ENCODE data around the gene CHST12.

The CHST12 gene

DNA sequence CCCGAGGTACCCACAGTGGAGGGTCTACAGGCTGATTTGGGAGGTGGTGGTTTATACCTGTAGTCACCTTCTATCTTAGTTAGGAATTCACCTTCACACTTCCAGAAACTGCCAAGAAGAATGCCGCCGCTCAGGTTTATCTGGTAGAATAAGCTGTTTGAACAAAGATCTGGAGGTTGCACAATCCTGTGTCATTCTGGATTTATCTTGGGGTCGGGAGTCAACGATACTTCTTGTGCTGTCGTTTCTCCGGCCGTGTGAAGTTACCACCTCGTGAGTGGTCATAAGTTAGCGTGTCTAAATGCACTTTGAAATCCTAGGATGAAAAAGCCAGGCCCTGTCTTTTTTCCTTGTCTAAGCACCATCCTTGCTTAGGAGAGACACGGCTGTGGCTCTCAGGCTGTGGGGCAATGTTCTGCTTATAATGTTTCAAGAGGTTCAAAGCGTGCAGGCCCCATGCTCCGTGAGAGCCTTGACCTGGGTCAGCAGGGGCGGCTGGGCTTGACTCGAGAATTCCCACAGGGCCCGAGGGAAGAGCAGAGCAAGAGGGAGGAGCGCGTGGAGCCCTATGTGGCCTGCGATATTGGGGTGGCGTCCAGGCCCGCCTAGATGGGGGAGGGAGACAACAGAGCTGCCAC, 37.3 kb downstream of the CHST12 start:
- H3K9ac ChIP-seq: no peak overlapping the region; a peak in 1 of 22 replicates
- H3K27ac ChIP-seq: no peak overlapping the region
- peaks cover 0 to 69% (median 40%) of the 10 kb centered on the region in 11 experiments; a peak in 19 of 22 replicates for H4K20me1 ChIP-seq
- no peaks in the 10 kb centered on the region for H3K27me3 ChIP-seq
- H3K4me1 ChIP-seq: peaks cover 13 to 52% (median 41%) of the 10 kb centered on the region in 10 experiments
- H3K9me3 ChIP-seq (replicated peaks in 1 of 11): no peaks in the 10 kb centered on the region
- peaks cover 14 to 54% (median 24%) of the 10 kb centered on the region in 11 experiments for H3K36me3 ChIP-seq
- H3K4me2 ChIP-seq: peak overlapping the region in 10 of 11 experiments; percentile 19 to 54 (median 33); a peak in 15 of 22 replicates
- H3K4me3 ChIP-seq: no peak overlapping the region
- TF ChIP-seq Cebpa-rat (IDR thresholded peaks at IDR 0.05): peak in 2 of 11 experiments; percentile 17 to 40; a peak in 1 of 22 replicates

GRCh38 chr7:2441430-2442058, 38.1 kb downstream of the CHST12 start:
- H3K9ac ChIP-seq: no peak overlapping the region
- no peak for TF ChIP-seq Cebpa-rat (IDR thresholded peaks at IDR 0.05)
- H3K4me2 ChIP-seq: peak overlapping the region in 9 of 11 experiments; percentile 19 to 54 (median 38); a peak in 13 of 22 replicates
- H4K20me1 ChIP-seq: peaks cover 0 to 69% (median 32%) of the 10 kb centered on the region in 11 experiments; a peak in 19 of 22 replicates
- no peak overlapping the region for H3K4me3 ChIP-seq
- no peaks in the 10 kb centered on the region for H3K9me3 ChIP-seq (replicated peaks in 1 of 11)
- H3K4me1 ChIP-seq: peaks cover 13 to 59% (median 49%) of the 10 kb centered on the region in 10 experiments
- H3K36me3 ChIP-seq: peaks cover 6 to 54% (median 17%) of the 10 kb centered on the region in 11 experiments; a peak in 19 of 22 replicates
- H3K27me3 ChIP-seq: no peaks in the 10 kb centered on the region
- no peak overlapping the region for H3K27ac ChIP-seq

DNA sequence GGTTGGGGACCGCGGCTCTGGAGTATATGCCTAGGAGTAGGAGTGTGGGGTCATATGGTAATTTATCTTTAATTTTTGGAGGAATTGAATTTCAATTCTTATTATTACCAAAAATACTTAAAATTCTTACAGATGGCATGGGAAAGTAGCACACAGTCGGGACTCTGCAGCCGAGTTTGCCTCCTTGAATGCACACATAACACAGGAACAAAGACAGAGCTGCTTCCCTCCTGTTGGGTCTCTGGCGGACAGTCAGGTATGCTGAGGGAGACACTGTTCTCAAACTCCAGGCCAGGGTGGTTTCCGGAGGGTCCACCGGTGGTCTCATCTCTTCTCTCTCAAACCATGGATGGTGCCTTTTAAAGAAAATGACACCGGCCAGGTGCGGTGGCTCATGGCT, 40.1 kb downstream of the CHST12 start:
- no peak for TF ChIP-seq Cebpa-rat (IDR thresholded peaks at IDR 0.05)
- Histone ChIP-seq H3K9ac (no peak overlapping the region), H3K27ac (no peak overlapping the region), H3K9me3 (replicated peaks in 1 of 11) (no peaks in the 10 kb centered on the region), H3K4me3 (no peak overlapping the region), H3K36me3 (peaks cover 0 to 46% (median 14%) of the 10 kb centered on the region in 11 experiments; a peak in 12 of 22 replicates), H3K4me1 (peaks cover 13 to 46% (median 41%) of the 10 kb centered on the region in 10 experiments), H4K20me1 (peaks cover 0 to 57% (median 12%) of the 10 kb centered on the region in 11 experiments; a peak in 17 of 22 replicates), H3K4me2 (no peak overlapping the region), H3K27me3 (no peaks in the 10 kb centered on the region)

DNA sequence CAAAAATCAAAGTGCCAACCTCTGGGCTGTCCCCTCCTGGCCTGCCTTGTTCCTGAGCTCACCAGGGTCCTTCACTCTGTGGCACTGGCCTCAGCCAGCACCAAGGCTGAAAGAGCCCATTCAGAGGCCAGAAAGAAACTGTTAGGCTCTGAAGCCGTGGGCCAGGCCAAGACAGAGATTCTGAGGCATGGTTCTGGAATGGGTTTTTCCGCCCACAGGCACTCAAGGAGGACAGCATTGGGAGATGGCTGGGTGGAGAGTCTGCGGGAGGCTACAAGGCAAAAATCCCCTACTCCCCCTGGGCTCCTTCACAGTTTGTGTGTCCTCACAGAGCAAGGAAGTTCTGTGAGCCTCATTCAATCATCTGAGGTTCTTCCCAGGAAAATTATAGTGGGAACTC, 41.1 kb downstream of the CHST12 start:
- Histone ChIP-seq H3K9me3 (replicated peaks in 1 of 11) (no peaks in the 10 kb centered on the region), H3K9ac (no peak overlapping the region), H3K27ac (no peak overlapping the region), H3K27me3 (no peaks in the 10 kb centered on the region), H4K20me1 (peaks cover 0 to 49% (median 6%) of the 10 kb centered on the region in 11 experiments; a peak in 11 of 22 replicates), H3K4me1 (peaks cover 13 to 40% (median 38%) of the 10 kb centered on the region in 10 experiments), H3K4me3 (no peak overlapping the region), H3K36me3 (peaks cover 0 to 46% (median 14%) of the 10 kb centered on the region in 11 experiments; a peak in 12 of 22 replicates), H3K4me2 (no peak overlapping the region)
- TF ChIP-seq Cebpa-rat (IDR thresholded peaks at IDR 0.05): no peak

GRCh38 chr7:2445047-2445446, 41.6 kb downstream of the CHST12 start:
- no peak overlapping the region for H3K4me3 ChIP-seq
- H3K4me2 ChIP-seq: no peak overlapping the region
- no peak for TF ChIP-seq Cebpa-rat (IDR thresholded peaks at IDR 0.05)
- H3K9ac ChIP-seq: no peak overlapping the region
- H4K20me1 ChIP-seq: peaks cover 0 to 47% (median 6%) of the 10 kb centered on the region in 11 experiments; a peak in 11 of 22 replicates
- peaks cover 0 to 43% (median 14%) of the 10 kb centered on the region in 11 experiments; a peak in 12 of 22 replicates for H3K36me3 ChIP-seq
- no peaks in the 10 kb centered on the region for H3K9me3 ChIP-seq (replicated peaks in 1 of 11)
- H3K27me3 ChIP-seq: no peaks in the 10 kb centered on the region
- H3K4me1 ChIP-seq: peaks cover 13 to 45% (median 41%) of the 10 kb centered on the region in 10 experiments
- H3K27ac ChIP-seq: no peak overlapping the region

DNA sequence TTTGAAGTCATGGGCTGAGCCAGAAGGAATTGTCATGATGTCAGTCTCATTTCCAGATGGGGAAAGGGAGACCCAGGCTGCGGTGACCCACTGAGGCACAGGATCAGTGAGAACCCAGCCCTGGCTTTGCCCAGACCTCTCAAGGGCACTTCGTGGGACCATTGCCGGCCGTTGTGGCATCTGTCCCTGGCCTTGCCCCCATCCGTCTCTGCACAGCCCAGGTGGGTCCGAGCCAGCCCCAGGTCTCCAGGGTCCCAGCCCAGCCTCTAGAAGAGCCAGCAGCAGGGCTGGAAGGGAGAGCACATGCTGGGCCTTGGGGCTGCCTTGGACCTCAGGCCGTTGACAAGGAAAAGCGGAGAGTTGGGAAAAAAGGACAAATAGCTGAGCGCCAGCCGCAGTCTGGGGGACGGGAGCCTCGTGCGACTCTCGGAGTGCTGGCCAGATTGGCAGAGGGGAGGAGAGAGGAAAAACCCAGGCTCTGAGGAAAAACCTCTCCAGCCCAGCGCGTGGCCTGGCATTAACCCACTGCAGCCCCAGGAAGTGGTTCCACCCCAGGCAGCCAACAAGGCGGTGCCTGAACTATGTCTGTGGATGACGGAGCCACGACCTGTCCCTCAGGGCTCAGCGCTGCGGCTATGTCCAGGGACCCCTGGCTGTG, 42.6 kb downstream of the CHST12 start:
- TF ChIP-seq Cebpa-rat (IDR thresholded peaks at IDR 0.05): no peak
- Histone ChIP-seq H3K27me3 (no peaks in the 10 kb centered on the region), H3K9me3 (replicated peaks in 1 of 11) (no peaks in the 10 kb centered on the region), H3K4me1 (peaks cover 10 to 45% (median 41%) of the 10 kb centered on the region in 10 experiments), H4K20me1 (peaks cover 0 to 43% (median 4%) of the 10 kb centered on the region in 11 experiments; a peak in 11 of 22 replicates), H3K4me3 (no peak overlapping the region), H3K9ac (peak overlapping the region in 6 of 11 experiments; percentile 1 to 44 (median 18); a peak in 5 of 22 replicates), H3K27ac (peak overlapping the region in 1 of 11 experiments; percentile 31; a peak in 1 of 22 replicates), H3K36me3 (peaks cover 0 to 41% (median 14%) of the 10 kb centered on the region in 11 experiments; a peak in 12 of 22 replicates), H3K4me2 (peak overlapping the region in 10 of 11 experiments; percentile 7 to 63 (median 20); a peak in 13 of 22 replicates)

DNA sequence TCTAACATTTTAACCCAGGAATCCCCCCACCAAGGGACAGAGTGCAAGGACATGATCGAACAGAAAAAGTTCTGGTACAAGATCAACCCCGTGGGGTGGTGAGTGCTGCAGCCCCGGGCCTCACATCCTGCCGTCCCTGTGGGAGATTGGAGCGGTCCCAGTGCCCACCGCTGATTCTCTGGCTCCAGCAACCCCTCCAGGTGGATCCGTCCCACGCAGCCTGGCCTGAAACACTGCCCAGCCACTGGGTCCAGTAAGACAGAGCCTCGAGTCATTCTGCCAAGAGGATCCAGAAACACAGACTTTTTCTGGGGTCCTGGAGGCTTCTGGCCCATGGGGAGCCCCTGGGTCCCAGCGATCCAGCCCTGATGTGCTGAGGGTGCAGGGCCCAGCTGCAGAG, 43.3 kb downstream of the CHST12 start:
- TF ChIP-seq Cebpa-rat (IDR thresholded peaks at IDR 0.05): no peak
- peak overlapping the region in 1 of 11 experiments; percentile 28; a peak in 4 of 22 replicates for H3K9ac ChIP-seq
- peaks cover 0 to 41% (median 14%) of the 10 kb centered on the region in 11 experiments; a peak in 11 of 22 replicates for H3K36me3 ChIP-seq
- no peaks in the 10 kb centered on the region for H3K9me3 ChIP-seq (replicated peaks in 1 of 11)
- H3K27ac ChIP-seq: peak overlapping the region in 1 of 11 experiments; percentile 31; a peak in 2 of 22 replicates
- peaks cover 10 to 46% (median 41%) of the 10 kb centered on the region in 10 experiments for H3K4me1 ChIP-seq
- H3K27me3 ChIP-seq: no peaks in the 10 kb centered on the region
- H3K4me3 ChIP-seq: no peak overlapping the region
- peaks cover 0 to 38% (median 0%) of the 10 kb centered on the region in 11 experiments; a peak in 9 of 22 replicates for H4K20me1 ChIP-seq
- H3K4me2 ChIP-seq: peak overlapping the region in 6 of 11 experiments; percentile 7 to 63 (median 34); a peak in 8 of 22 replicates
